GM18520 (cell line): ENCODE results near the gene PTPN21.

Source experiments
- ATAC-seq: cut with Tn5 transposase; IDR thresholded peaks from one replicate; pipeline ENCODE4 v1.9.1; 2021; ENCODE audit not compliant: unreplicated experiment

The PTPN21 gene

DNA sequence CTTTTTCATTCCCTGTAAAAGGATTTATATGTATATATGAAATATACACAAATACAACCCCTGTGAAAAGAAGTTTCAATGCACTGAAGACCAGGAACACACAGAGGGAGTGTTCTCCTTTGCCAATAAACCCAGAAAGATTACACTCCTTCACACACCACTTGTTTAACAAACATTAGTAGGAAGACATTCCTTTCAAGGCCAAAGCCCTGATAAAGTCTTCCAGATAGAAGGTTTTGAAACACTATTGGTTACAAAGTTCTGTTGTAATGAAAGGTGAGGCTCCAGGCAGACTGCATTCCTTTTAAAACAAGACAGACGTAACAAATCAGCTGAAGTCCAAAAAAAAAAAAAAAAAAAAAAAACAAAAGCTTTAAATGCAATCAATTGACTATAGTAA lies 81.0 kb downstream of the PTPN21 start:
- ATAC-seq = no peak

DNA sequence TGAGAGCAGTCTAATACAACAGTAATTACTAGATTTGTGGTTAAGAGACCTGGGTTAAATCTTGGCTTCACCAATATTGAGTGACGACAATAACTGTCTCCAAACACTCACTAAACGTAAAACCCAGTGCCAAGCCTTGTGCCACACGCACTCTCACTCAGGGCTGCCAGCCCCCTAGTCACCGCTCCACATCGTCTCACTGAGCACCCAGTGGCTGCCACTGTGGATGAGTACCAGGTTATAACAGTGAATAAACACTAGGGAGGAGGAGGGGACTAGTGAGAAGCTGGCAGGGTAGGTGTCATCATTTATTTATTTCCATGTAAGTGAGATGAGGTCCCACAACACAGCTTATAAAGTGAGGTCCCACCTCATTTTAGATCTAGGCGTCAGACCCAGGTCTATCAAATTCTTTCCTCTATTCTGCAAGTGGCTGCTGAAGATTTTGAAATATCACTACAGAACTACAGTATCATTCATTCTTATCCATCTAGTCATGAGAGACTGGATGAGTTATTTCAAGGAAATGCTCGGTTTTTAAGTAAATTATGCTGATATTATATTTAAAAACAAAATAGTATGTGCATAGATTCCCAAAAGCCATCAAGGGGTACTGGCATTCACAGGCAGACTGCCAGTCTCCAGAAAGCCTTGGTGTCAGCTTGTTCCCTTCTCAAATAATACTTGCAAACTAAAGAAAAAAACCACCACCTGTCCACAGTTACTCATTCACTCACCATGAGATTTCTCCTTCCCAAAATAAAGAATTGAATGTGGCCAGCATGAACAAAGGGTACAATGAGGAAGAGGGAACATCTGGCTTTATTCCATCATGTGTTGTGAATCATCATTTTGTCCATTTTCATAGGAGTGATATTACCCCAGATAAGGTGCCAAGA lies 84.0 kb downstream of the PTPN21 start:
- no peak for ATAC-seq

DNA sequence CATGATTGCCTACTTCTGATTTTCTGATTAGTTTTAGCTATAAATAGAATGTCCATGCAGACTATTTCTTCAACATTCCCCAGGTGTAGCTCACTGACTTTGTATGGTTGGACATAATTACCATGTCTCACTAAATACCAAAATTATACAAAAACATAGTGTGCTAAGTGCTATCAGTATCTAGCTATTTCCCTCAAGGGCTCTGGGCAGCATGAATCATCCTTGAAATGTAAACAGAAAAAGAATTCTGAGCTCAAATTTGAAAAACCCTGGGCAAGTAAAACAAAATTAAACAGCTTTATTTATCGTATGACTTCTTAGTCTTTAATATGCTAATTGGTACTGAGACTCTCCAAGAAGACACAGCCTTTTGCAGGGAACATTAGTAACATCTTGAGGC lies 86.4 kb downstream of the PTPN21 start:
- ATAC-seq = no peak

DNA sequence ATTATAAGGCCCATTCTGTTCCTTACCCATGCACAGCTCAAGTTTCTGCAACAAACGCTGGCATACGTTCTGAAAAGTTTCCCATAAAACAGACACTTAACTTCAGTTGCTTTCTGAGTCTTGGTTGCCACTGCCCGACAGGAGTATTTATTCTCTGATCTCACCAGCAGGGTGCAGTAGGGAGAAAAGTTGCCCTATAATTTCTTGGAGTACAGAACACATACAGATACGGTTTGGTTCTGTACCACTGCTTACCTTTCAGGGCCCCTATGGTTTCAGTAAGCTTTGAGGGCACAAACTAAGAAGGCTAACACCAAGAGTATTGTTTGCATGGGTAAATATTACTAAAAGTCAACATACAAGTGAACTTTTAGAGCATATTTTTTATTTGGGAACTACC lies 91.5 kb downstream of the PTPN21 start:
- no peak for ATAC-seq

DNA sequence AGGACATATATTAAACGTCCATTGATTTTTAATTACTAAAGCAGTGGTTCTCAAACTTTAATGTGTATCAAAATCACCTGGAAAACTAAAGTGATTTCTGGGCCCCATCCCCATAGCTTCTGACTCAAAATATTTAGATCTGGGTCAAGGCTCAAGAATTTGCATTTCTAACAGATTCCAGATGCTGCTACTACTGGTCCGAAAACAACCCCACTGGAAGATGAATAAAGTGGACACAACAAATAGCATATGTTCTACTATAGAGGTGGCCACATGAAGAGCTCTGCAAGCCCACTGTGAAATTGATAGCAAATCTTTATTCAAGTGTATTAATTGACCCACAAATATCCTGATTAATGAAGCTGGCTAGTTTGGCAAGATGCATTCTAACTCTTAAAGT lies 99.9 kb downstream of the PTPN21 start:
- ATAC-seq = no peak

DNA sequence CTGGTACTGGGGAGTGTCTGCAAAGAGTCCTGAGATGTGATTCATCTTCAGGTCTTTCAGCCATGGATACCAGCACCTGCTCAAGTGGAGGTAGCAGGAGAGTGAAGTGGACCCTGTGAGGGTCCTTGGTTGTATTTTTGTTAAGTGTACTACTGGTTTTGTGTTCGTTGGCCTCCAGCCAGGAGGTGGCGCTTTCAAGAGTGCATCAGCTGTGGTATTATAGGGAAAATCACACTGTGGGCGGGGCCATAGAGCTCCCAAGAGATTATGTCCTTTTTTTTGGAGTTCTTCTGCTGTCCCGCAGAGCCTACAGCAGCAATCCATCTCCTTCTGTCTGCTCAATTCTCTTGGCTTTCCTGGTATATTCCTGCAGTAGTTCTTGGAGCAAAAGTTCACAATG lies 102.6 kb downstream of the PTPN21 start:
- no peak for ATAC-seq

DNA sequence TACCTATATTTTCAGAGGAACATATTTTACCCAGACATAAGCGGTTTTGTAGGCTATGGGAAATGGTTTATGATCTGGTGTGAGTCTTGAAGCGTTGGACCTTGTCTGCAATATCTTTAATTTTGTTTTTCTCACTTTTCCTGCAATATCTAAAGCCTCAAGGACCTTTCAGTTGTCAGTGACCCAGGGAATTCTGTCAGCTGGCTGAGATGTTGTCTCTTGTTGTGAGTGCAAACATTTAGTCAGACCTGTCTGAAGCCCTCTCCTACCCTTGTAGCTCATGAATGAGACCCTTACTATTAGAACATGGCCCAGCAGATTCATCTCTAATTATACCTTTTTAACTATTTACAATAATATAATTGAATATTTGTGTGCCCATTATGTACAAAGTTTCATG lies 115.7 kb downstream of the PTPN21 start:
- ATAC-seq = no peak

DNA sequence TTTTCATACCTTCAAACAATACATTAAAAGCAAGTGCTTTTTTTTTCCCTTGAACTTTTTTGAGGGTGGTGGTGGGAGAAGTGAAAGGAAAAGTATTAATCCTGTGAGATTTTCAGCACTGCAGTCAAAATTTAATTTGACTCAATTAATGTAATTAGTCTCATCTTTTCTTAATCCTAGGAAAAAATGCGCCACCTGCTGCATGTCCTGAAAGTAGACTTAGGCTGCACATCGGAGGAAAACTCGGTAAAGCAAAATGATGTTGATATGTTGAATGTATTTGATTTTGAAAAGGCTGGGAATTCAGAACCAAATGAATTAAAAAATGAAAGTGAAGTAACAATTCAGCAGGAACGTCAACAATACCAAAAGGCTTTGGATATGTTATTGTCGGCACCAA lies 117.1 kb downstream of the PTPN21 start:
- no peak for ATAC-seq

DNA sequence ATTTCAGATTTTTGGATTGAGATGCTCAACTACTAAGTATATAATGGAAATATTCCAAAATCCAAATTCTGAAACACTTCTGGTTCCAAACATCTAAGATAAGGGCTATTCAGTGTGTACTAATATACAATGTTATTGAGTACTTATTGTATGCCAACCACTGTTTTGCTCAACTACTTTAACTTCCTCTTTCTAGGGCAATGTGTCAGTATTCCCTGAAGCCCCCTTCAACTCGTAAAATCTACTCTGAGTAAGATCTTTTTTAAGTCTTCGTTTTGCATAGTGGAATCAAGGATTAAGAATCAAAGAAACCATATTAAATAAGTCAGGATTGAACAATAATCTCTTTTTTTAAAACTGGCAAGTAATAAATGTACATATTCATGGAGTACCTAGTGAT lies 123.8 kb downstream of the PTPN21 start:
- ATAC-seq = no peak

DNA sequence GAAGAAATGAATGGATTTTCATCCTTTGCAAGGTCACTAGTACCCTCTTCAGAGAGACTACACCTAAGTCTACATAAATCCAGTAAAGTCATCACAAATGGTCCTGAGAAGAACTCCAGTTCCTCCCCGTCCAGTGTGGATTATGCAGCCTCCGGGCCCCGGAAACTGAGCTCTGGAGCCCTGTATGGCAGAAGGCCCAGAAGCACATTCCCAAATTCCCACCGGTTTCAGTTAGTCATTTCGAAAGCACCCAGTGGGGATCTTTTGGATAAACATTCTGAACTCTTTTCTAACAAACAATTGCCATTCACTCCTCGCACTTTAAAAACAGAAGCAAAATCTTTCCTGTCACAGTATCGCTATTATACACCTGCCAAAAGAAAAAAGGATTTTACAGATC lies 128.5 kb downstream of the PTPN21 start:
- no peak for ATAC-seq

DNA sequence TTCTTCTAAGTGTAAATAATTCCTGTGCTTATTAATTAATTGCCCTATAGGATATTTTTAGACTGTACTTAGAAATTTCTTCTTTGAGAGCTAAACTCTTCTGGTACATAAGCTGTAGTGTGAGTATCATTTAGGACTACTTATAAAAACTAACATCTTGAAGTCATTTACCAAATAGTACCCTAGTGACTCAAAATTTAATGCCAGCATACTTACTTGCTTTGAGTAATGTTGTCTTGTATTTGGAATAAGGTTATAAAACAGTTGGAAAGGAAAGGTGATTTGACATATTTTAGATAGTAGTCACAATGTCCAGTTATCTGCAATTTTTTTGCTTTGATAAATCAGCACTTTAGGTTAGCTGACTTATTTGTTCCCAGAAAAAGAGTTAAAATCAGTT lies 130.2 kb downstream of the PTPN21 start:
- no peak for ATAC-seq

DNA sequence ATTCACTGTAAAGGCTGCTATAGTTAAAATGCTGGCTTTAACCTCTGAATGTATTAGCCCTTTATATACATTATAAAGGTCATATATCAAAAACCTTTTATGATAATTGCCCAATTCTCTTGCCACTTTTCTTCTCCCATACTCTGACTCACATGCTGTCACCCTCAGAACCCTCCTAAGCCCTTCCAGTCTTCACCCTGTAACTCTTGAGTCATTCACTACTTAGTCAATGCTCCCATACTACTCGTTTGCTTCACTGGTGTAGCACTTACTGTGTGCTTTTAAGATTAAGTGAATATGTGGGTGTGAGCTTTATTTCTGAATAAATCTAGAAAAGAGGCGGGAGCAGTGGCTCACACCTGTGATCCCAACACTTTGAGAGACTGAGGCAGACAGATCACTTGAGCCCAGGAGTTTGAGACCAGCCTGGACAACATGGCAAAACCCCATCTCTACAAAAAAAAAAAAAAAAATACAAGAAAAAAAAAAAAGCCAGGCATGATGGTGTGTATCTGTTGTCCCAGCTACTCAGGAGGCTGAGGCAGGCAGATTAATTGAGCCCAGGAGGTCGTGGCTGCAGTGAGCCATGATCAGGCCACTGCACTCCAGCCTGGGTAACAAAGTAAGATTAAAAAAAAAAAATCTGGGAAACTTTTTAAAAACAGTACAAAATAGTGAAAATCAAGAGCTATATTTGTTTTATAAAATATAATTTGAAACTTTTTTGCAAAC lies 131.7 kb downstream of the PTPN21 start:
- ATAC-seq = no peak

DNA sequence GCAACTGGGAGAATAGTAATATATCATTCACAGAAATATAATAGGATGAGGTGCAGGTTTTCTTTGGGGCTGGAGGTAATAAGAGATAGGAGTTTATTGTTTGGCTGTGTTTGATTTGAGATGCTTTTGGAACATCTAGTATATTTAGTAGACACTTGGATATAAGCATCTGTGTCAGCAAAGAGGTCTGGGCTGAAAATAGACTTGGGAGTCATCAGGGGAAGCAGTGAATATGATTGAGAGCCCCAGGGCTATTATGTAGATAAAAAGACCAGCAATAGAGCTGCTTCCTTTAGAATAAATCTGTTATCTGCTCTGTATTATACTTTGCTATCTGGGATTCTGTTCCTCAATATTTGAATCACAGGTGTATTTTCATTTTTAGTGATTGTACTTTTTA lies 132.8 kb downstream of the PTPN21 start:
- ATAC-seq = no peak

DNA sequence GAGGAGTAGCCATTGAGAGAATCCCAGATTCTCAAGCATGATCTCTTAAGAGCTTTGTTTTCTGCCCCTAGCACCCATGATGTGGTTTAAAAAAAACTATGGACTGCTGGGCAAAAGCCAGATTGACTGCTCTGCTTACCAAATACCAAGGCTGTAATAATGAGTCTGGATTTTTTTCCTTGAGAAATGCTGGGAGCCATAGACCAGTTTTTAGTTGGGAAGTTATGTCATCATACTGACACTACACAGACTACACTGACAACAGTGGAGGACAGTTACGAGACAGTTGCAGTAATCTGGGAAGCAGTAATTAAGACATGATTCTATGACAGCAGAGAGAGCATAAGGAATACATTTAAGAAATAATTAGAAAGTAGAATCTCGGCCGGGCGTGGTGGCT lies 133.5 kb downstream of the PTPN21 start:
- no peak for ATAC-seq

DNA sequence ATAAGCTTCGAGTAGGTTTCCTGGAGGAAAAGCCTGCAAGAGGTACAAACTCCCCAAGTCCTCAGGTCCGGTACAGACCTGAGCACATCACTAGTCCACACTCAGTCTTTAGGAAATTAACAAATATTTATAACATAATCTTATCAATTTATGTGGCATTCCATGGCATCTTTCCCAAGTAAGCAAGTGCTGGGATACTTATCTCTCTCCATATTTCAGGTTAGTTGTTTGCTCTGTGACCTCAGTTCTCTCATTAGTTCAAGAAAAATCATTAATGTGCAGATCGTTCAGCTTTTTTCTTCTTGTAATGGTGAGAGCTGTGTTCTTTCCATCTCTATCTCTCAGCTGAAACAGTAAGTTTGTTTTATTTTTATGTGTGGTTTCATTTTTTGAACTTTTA lies 134.6 kb downstream of the PTPN21 start:
- ATAC-seq = no peak

DNA sequence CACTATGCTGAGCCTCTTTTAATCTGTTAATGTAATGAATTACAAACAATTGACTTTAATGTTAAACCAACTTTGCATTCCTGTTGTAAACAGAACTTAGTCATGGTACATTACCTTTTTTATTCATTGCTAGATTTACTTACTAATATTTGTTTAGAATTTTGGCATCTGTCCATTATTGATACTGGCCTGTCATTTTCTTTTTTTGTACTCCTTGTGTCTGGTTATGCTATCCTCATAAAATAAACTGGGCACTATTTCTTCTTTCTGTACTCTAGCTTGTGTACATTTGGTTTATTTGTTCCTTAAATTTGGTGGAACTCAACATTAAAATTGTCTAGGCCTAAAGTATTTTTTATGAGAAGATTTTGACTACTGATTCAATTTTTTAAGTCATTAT lies 137.2 kb downstream of the PTPN21 start:
- no peak for ATAC-seq
